ENCODE data around the gene BACH2.

DNA sequence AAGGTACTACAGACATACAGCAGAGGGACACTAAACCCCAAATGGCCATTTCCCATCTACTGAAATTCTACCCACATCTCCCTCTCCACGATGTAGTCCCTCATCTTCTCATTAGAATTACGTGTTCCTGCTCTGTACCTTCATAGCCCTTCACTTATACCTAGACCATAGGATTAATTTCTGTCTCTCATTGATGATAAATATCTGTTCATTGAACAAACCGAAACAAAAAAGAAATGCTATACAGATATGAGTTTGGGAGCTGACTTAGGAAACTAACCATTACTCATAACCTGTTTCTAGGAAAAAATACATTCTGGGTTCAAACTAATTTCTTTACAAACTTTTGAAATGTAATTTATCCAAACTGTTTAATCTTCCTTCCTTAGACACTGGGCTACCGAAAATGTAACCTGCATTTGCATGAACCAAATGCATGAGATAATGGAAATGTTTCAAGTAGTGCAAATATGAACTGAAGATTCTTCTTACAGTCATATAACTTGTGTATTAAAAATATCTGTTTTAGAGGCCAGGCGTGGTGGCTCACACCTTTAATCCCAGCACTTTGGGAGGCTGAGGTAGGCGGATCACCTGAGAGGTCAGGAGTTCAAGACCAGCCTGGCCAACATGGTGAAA is 317.0 kb downstream of the BACH2 start:
- TF ChIP-seq CTCF (IDR thresholded peaks at IDR 0.05; ENCODE audit: control extremely low read depth in 1 of 3, insufficient read depth in 1 of 3, low read depth in 1 of 3, low read length in 3 of 3) (no peak), MAFK (IDR thresholded peaks at IDR 0.05; ENCODE audit: low read depth, low read length) (no peak), USF2 (IDR thresholded peaks at IDR 0.05; ENCODE audit: low read length) (no peak), YY1 (IDR thresholded peaks at IDR 0.05; ENCODE audit: low read depth, low read length) (no peak), TAF7 (optimal IDR thresholded peaks at IDR 0.05; ENCODE audit: borderline replicate concordance, low read depth, low read length) (no peak), TBP (IDR thresholded peaks at IDR 0.05; ENCODE audit: low read depth, low read length) (no peak), FOSL1 (IDR thresholded peaks at IDR 0.05; ENCODE audit: insufficient read depth, low read depth, low read length) (no peak), TAF1 (IDR thresholded peaks at IDR 0.05; ENCODE audit: low read depth, low read length) (no peak), POLR2A (IDR thresholded peaks at IDR 0.05; ENCODE audit: control extremely low read depth in 1 of 2, low read depth in 2 of 2, low read length in 2 of 2) (no peak), SRF (IDR thresholded peaks at IDR 0.05; ENCODE audit: low read depth, low read length) (no peak), EGR1 (IDR thresholded peaks at IDR 0.05; ENCODE audit: borderline replicate concordance, low read depth, low read length) (no peak)
